RPMI8226 (cell line): ENCODE data around the gene VCAN.
"Not testable (repeated sequence)": the region's sequence is repeated elsewhere in the genome, so short reads cannot be mapped to it uniquely, and the experiment has no call there.

Experiments used
- DNase-seq: peaks from one replicate; pipeline ENCODE4 v3.0.0-alpha.2; 2015

The VCAN gene

DNA sequence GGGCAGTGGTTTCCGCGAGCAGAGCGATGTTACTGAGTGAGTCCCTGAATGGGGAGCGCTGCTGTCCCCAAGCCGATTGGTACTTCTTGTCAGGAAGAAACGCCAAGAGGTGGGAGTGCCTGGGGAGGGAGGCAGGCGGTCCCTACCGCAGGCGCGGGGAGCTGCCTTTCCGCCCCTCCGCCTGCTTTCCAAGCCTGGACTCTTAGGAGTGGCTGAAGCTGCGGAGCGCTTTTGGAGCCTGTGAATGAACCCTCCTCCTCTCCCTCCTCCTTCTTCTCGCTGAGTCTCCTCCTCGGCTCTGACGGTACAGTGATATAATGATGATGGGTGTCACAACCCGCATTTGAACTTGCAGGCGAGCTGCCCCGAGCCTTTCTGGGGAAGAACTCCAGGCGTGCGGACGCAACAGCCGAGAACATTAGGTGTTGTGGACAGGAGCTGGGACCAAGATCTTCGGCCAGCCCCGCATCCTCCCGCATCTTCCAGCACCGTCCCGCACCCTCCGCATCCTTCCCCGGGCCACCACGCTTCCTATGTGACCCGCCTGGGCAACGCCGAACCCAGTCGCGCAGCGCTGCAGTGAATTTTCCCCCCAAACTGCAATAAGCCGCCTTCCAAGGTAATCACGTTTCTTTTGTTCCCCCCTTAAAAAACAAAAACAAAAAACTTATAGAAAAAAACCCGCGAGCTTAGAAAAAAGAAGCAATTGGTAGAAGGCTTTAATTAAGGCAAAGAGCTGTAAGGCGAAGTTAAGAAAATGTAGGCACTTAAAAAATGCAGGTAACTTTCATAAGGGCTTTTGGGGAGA, at the start of gene VCAN:
TSS of gene VCAN (plus strand) at position 340 of the 808 bp plus-strand sequence. CDS start 11,775 bp downstream, outside the sequence.
- no peak for DNase-seq

DNA sequence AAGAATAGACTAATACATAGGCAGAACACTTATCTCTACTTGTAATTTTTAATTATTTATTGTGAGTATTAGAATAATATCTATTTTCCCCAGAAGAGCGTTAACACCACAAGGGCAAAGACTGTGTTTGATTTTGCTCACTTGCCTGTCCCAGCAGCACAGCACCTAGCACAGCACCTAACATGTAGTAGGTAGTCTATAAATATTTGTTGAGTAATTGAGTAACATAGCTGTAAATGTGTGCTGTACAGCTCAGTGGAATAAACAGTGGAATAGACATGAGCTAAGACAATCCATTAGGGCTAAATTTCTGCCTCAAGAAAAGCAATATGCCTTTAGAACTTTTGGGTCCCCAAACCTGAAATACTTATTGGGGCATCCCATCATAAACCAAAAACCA, 49.3 kb upstream of the VCAN start:
- no peak for DNase-seq

DNA sequence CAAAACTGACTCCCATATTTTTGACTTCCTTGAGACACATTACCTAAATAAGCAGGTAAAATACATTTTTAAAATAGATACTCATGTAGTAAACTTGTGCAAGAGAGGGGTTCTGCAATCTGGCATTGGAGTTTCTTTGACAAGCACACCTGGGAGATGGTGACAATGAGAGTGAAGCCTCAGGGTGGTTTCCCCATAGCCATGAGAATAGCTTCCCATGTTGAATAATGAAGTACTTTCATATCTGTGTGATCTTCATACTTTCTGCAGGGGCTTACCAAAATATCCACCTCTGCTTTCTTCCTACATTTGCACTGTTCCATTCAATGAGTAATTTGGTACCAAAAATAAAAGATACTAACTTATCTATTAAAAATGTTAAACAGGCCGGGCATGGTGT, 44.7 kb upstream of the VCAN start:
- DNase-seq = no peak

DNA sequence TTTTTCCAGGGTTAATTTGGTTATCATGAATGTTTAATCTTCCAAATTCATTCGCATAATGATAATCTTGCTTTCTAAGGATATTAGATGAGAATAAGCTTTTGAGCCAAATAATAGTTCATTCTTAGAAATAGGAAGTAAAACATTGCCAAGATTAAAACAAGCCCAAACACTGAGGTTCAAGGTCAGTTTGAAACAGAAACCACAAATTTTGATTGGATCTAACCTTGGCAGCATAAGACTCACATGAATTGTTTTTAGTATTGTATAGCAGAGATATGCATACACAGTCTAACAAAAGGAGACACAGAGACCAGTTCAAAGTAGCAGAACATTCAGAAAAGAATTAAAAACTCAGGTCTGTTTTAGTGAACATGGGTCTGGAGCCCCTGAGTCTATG, 43.4 kb upstream of the VCAN start:
- DNase-seq = no peak

DNA sequence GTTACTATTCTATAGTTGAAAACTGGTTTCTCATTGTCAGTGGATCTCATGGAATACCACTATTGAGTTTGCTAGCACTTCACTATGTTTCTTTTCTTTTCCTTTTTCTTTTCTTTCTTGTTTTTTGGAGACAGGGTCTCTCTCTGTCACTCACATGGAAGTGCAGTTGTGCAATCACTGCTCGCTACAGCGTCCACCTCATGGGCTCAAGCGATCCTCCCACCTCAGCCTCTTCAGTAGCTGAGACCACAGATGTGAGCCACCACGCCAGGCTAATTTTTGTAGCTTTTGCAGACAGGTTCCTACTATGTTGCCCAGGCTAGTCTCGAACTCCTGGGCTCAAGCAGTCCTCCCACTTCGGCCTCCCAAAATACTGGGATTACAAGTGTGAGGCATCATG, 42.7 kb upstream of the VCAN start:
- no peak for DNase-seq

DNA sequence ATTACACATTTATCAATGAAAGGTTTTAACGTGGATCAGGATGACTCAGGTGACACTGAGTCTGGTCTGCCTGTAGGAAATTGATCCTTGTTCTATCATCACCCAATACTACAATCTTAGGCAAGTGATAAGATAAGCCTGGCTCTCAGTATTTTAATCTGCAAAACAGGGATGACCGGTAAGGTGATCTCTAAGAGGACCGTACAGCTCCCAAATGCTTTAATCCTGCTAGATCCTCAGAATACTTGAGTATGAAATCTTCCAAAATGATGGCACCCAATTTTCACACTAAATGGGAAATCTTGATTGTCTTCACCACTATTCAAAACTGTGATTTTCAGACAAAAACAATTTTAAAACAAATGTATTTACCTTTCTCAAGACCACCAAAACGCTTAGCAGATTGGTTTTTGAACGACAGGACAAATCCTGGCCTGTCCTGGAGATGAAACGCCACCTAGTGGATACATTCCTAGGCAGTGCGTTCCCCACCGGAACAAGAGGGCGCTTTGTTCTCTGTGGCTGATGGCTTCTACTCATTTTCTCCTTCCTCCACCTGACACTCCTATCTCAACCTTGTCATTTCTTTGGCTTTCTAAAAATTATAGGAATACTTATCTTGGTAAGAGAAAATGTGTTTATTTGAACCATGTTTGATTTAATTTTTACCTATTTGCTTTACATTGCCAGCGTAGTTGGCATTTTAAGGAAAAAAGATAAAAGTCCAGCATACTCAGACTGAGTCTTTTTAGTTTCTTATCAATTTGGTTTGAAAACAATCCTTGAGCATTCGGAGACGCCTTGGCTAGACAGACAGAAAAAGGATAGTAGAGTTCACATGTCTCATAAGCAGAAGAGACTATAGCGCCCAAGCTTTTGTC, 41.2 kb upstream of the VCAN start:
- peak; percentile 73 for DNase-seq

DNA sequence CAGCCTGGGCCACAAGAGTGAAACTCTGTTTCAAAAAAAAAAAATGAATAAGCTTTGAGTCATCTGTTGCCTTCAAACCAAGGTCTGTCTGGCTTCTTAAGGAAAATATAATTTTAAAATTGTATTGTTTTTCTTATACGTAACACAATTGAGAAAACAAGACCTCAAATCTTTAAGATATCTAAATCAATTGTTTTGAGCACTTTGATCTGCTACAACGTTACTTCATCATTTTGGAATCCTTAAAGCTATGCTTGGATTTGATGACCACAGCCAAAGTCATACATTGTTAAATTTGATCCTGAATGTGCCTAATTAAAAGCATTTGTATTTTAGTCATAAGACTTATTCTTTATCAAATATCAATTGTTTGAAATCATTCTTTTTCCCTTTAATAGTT, 37.7 kb upstream of the VCAN start:
- DNase-seq = no peak

DNA sequence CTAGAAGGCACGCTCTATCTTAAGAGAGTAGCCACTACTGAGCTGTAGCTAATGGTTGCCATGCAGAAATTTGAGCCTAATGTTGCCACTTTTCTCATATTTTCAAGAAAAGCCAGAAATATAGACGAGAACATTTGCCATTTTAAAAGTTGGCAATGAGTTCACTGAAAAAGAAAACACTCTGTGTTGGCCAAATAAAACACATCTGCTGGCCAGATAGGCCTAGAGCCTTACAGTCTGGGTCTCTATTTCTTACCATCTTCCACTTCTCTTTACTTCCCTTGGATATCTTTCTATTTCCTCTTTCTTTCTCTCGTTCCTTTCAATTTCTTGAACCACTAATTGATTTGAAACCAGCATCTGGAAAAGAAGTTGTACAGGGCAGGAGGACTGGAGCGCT, 36.6 kb upstream of the VCAN start:
- DNase-seq = no peak

DNA sequence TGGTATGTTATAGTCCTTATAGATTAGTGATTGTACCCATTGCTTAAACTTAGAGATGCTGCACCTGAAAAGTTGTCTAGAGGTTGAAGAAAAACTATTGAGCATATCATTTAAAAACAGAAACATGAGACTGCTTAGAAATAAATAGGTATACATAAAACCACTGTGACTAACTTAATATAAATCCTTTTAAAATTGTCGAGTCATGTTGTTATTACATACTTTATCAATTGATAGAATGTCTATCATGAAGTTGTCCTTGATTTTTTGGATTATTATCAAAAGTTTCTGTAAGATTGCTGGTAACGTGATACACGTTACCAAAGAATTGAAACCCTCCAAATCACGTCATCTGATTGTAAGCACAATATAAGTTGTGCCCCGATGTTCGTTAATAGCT, 35.3 kb upstream of the VCAN start:
- DNase-seq = no peak

DNA sequence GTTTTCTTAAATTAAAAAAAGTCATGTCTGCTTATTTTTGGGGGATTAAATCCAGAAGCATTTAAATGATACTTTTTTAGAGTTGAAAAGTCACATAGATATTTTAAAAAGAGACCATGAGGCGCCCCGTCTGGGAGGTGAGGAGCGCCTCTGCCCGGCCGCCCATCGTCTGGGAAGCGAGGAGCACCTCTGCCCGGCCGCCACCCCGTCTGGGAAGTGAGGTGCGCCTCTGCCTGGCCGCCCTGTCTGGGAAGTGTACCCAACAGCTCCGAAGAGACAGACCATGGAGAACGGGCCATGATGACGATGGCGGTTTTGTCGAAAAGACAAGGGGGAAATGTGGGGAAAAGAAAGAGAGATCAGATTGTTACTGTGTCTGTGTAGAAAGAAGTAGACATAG, 33.8 kb upstream of the VCAN start:
- not testable (repeated sequence) for DNase-seq

DNA sequence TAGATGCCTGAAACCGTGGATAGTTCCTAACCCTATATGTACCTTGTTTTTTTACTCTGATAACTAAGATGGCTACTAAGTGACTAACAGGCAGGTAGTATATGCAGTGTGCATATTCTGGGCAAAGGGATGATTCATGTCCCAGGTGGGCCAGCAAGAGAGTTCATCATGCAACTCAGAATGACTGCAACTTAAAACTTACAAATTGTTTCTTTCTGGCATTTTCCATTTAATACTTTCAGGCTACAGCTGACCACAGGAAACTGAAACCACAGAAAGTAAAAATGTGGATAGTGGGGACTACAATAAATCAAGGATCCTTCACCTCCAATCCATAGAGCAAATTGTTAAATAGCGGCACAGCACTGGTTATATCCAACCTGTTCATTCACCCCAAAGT, 30.7 kb upstream of the VCAN start:
- DNase-seq = no peak

DNA sequence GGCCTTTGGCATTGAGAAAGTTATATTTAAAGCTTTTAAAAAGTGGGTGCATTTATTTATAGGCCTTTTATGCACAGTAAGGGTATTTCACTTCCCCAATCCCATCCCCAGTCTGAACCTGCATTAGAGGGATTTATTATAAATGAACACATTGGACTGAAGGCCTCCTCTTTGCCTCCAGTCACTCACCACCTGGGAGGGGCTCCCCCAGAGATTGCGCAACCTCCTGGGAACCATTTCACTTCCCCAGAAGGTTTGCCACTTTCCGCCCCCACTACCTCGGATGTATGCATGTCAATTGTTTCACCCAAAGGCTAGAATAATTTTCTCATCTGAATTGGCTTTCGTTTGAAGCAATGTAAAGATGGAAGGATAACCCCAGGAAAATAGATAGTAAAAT, 29.8 kb upstream of the VCAN start:
- peak; percentile 75 for DNase-seq

DNA sequence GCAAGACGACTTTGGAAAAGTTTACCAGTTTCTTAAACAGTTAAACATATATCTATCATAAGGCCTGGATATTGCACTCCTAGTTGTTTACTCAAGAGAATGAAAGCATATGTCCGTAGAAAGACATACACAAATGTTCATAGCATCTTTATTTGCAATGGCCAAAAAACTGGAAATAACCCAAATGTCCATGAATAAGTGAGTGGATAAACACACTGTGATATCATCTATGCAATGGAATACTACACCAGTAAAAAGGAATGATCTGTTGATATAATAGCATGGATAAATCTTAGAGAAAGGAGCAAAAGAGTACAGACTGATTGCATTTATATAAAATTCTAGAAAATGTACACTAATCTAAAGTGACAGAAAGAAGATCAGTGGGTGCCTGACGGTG, 28.0 kb upstream of the VCAN start:
- DNase-seq = no peak

DNA sequence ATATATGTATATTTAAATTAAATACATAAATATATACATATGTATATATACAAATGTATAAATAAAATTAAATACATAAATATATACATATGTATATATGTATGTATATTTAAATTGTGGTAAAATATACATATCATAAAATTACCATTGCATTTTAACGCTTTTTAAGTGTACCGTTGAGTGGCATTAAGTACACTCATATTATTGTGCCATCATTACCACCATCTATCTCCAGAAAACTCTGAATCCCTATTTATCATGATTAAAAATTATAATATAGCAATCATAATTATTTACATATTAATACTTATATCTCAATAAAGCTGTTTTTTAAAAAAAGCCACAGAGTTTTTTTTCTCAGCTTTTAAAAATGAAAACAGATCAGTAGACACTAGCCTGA, 27.1 kb upstream of the VCAN start:
- no peak for DNase-seq

DNA sequence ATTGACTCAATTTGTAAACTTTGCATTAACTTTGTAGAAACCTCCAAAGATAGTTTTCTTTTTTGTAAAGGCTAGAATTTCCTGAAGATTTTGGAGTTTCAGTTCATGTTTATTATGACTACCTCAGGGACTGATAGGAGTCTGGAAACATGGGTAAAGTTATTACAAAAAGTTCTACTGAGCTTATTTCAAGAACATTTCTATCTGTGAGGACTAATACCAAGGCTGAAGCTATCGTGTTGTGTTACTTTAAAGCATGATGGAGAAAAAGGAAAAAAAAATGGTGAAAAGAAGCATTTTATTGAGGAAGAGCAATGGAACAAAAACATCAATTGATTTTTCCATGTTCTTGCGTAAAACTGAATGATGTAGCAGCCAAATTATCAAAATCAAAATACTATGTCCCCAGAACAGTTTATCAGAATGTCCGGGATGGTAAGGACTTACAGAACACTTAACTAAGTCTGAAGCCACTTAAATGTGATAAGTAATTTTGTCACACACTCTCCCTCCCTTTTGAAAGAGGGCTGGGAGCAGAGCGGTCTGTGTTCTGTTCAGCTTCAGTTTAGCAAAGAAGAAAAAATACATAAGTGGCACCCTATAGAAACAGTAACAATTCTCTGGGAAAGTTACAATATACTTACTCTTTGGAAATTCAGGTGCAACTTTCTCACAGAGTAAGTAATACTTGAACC, 25.1 kb upstream of the VCAN start:
- no peak for DNase-seq

DNA sequence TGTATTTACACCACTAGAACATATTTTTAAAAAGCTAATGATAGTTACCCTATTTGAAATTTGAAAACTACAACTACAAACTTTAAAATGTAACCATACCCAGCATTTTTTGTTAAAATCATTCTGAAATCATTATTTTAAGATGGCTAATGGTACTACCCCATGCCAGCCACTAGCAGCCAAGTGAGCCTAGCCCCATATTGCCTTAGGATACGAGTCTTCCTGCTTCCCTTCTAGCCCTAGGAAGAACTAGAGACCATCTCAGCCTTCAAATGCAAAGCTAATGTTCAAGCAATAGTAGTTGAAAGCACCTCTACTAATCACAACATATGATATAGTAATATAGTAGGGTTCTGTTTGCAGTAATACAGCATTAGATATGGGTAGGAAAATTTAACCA, 24.0 kb upstream of the VCAN start:
- no peak for DNase-seq

DNA sequence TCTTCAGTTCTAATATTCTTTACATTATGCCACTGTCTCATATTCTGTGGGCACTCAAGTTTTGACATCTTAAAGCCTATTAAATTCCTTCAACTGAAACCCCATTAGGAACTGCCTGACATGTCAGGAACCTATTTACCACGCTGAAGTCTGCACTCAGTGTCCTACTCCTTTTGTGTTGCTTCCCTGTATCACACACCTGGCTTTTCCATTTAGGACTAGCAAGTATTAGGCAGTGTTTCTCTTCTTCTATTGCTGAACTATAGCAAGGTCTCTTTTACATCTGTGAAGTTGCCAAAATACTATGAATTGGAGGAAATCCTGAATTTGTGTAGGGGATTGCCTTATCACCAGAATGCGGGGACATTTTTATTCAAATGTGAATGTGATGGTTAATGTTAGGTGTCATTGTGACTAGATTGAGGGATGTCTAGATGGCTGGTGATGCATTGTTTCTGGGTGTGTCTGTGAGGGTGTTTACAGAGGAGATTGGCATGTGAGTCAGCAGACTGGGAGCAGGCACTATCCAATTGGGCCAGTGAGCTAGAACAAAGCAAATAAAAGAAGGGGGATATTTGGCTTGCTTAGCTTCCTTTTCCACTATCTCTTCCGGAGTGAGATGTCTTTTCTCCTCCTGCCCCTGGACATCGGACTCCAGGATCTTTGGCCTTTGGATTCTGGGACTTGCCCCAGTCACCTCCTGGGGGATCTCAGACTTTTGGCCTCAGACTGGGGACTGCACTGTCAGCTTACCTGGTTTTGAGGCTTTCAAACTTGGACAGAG, 21.2 kb upstream of the VCAN start:
- DNase-seq = no peak

DNA sequence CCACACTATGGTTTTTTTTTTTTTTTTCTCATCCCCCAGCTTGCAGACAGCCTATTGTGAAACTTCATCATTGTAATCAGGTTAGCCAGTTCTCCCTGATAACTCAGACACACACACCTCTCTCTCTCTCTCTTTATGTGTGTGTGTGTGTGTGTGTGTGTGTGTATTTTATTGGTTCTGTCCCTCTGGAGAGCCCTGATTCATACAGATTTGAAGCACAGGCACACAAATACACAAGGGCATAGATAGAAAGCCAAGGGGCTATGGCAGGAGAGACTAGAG, 20.6 kb upstream of the VCAN start:
- no peak for DNase-seq

DNA sequence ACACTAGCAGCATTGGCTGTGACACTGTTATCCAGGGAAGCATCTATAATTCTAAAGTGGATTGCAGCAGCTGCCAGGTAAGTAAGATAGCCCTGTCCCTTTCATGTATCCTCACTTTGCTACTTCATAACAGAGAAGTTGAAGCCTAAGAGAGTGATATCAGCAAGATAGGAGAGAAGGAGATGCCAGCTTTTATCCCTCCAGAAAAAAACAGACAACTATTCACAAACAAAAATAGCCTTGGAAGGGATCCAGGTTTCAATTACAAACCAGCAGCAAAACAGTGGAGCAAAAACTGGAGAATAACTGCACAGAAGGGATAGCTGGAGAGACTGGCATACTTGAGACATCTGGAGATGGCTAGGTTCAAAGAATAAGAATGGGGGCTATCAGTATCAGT, 19.6 kb upstream of the VCAN start:
- no peak for DNase-seq

DNA sequence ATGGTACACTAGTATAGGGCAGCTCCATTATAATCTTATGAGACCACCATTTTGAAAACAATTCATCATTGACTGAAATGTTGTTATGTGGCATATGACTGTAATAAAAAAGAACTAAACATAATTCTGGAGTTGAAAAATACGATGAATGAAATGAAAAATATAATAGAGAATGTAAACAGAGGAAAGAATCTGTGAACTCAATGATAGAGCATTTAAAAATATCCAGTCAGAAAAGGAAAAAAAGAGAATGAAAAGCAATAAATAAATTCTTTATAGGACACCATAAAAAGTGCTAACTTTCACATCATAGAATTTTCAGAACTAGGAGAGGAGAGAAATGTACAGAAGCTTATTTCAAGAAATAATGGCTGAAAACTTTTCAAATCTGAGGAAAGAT, 17.6 kb upstream of the VCAN start:
- no peak for DNase-seq

DNA sequence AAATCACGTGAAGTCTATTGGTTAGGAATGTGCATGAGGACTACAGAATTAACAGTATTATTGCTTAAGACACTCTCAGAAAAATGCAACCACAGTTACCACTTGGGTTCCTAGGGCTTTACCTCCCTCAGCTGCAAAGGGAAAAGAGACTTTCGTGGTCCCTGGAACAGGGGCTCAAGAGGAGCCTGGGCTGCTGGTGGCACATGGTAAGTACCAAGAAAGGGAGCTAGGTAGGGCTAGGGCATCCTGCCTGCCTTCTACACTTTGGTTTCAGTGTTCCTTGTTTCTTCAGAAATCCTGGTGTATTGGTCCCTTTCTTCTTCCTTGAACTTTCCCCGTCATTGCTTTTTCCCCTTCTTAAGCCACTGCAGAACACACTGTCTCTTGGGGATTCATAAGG, 7.3 kb upstream of the VCAN start:
- no peak for DNase-seq

DNA sequence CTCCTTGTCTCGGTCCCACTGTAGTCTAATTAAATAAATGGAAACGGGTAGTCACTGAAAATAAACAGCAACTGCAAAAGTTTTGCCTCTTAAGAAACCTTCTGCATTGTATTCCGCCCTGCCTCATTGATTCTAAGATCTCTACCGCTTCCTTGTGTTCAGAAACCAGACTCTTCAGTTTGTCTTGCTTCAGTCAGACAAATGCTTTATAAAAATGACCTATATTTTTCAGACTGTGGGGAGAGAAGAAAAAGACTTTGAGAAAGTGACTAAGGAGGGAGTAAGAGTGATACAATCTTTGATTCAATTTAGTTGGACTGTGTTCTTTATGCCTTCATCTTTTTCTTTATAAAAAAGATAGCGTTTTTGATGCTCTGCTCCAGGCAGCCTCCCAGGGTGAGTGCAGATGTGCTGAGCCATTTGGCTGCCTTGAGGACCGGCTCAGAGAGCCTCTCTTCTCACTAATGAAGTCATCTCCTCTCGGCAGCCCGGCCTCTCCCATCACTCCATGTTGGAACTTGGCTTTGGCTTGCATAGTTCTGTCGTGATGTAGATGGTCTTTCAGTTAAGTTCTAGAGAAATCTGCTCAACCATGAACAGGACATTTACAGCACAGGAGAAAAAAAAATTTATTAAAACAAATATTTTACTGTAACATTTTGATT, 4.0 kb upstream of the VCAN start:
- DNase-seq = no peak

DNA sequence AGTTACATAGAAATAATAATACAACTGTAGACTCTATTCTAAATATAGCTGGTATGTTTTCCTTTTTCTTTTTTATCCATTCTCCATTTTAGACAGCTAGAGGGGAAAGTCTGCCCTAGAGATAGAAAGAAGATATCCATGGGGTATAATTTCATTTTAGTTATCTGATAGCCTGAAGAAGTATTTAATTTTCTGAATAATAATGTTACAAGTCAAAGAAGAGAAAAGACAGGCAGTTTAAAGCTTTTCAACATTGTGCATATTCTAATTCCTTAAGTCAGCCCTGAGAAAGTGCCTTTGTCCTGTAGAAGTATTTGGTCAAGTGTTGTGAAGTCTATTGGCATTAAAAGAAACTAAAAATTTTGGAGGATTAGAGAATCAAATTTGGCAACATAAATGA, 2.5 kb upstream of the VCAN start:
- no peak for DNase-seq
